Measurements from ENCODE around the gene RHPN2.
"Not testable (repeated sequence)": the region's sequence is repeated elsewhere in the genome, so short reads cannot be mapped to it uniquely, and the experiment has no call there.

Gene RHPN2

GRCh38 chr19:32976223-32976805 is 88.4 kb downstream of the RHPN2 start:
- peak; percentile 62 for DNase-seq (ENCODE audit: low read depth)

GRCh38 chr19:32971715-32972540 is 92.8 kb downstream of the RHPN2 start, which contains the start of the genes CEP89 and FAAP24:
Gene CEP89, minus strand, starts transcription at chr19:32971958. Its CDS starts 84 bp downstream, at chr19:32971874.
Gene FAAP24, plus strand, starts transcription at chr19:32972242. Its CDS starts 955 bp downstream, at chr19:32973197.
- DNase-seq (ENCODE audit: low read depth): peak; percentile 99

GRCh38 chr19:32971012-32971595 is 93.6 kb downstream of the RHPN2 start:
- DNase-seq (ENCODE audit: low read depth): peak; percentile 3

- DNase-seq (ENCODE audit: low read depth): no peak
These were observed 95.1 kb downstream of the RHPN2 start for GRCh38 chr19:32969549-32969948.

GRCh38 chr19:32966750-32967149 is 97.9 kb downstream of the RHPN2 start:
- no peak for DNase-seq (ENCODE audit: low read depth)

- no peak for DNase-seq (ENCODE audit: low read depth)
These were observed 119.4 kb downstream of the RHPN2 start for GRCh38 chr19:32945260-32945659.

GRCh38 chr19:32941273-32941672 is 123.4 kb downstream of the RHPN2 start:
- DNase-seq (ENCODE audit: low read depth): not testable (repeated sequence)

- no peak for DNase-seq (ENCODE audit: low read depth)
These were observed 128.6 kb downstream of the RHPN2 start for GRCh38 chr19:32936065-32936464.

GRCh38 chr19:32935629-32936028 is 129.1 kb downstream of the RHPN2 start:
- no peak for DNase-seq (ENCODE audit: low read depth)

GRCh38 chr19:32933571-32933970 is 131.1 kb downstream of the RHPN2 start:
- DNase-seq (ENCODE audit: low read depth): no peak

GRCh38 chr19:32930567-32930966 is 134.1 kb downstream of the RHPN2 start:
- DNase-seq (ENCODE audit: low read depth): no peak

GRCh38 chr19:32928806-32929205 is 135.9 kb downstream of the RHPN2 start:
- DNase-seq (ENCODE audit: low read depth): no peak
